Kidney capillary endothelial cell (primary cell): Measurements from ENCODE around the gene STXBP5.

Source experiments
- DNase-seq: peaks from one replicate; pipeline ENCODE4 v3.0.0-alpha.2; 2018; ENCODE audit warnings: low spot score

The STXBP5 gene

GRCh38 chr6:147178355-147178754 is 25.9 kb upstream of the STXBP5 start:
- DNase-seq = no peak

DNA sequence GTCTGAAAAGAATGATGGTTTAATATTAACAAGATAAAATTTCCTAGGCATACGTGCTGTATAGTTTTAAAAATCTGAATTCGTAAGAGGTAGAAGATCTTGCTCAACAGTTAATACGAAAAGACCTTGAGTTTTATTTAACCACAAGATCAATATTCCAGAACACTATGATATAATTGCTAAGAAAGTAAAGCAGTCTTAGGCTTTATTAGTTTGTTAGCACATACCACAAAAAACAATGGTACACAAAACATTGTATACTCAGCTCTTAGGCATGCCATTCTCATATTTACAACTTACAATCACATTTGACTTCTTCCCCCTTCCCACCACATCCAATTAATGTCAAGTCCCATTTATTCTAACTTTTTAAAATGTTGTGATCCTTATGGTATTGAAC is 24.4 kb upstream of the STXBP5 start:
- no peak for DNase-seq

DNA sequence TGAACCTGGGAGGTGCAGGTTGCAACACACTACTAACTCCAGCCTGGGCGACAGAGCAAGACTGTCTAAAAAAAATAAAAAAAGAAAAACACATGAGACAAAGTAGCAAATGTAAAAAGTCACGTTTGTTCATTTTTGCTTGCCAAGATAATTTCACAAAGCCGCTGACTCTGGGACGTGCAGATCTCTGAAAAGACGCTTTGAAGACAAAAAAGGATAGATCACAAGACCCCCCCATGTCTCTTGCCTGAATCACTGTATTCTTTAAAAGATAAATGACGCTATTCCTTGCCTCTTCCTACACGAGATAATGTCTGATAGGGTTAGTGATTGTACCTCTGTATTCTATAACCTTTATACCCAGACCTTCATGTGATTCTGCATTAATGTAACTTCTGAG is 23.3 kb upstream of the STXBP5 start:
- no peak for DNase-seq

DNA sequence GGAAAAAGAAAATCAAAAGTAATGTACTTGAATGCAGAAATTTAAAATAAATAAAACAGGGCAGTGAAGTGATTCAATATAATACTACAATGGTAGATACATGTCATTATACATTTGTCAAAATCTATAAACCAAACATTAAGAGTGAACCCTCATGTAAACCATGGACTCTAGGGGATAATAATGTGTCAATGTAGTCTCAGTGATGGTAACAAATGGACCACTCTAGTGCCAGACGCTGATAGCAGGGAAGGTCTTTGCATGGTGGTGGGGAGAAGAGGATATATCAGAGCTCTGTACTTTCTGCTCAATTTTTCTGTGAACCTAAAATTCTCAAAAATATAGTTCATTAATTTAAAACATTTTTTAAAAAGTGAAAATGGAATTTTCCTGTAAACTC is 19.8 kb upstream of the STXBP5 start:
- no peak for DNase-seq

- no peak for DNase-seq
Measured at GRCh38 chr6:147185216-147185615, 19.0 kb upstream of the STXBP5 start.

GRCh38 chr6:147190556-147190955 is 13.7 kb upstream of the STXBP5 start:
- DNase-seq = no peak

DNA sequence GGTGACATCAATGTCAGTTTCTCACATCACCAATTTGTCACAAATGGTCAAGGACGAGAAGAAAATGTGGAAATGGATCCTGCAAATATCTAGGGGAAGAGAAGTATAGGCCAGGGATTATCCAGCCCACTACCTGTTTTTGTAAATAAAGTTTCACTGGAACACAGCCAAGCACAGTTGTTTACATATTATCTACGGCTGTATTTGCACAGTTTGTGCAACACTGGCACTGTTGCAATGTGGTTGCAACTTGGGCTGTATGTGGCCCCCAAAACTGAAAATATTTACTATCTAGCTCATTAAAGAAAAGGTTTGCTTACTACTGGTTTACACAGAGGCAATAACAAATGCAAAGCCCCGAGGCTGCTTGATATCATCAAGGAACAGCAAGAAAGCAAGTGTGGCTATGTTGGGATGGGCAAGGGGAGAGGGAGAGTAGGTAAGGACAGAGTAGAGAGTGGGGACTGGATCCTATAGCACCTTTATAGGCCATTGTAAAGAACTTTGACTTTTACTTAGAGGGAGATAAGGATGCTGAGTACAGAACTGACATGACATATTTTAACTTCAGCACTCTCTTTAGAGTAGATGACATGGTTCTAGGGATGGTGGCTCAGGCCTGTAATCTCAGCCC is 11.8 kb upstream of the STXBP5 start:
- no peak for DNase-seq

- DNase-seq = no peak
Measured at GRCh38 chr6:147194652-147195411, 9.4 kb upstream of the STXBP5 start.

- no peak for DNase-seq
Measured at GRCh38 chr6:147195510-147195909, 8.7 kb upstream of the STXBP5 start.

GRCh38 chr6:147195987-147196386 is 8.2 kb upstream of the STXBP5 start:
- no peak for DNase-seq

GRCh38 chr6:147200711-147201110 is 3.5 kb upstream of the STXBP5 start:
- DNase-seq = no peak

DNA sequence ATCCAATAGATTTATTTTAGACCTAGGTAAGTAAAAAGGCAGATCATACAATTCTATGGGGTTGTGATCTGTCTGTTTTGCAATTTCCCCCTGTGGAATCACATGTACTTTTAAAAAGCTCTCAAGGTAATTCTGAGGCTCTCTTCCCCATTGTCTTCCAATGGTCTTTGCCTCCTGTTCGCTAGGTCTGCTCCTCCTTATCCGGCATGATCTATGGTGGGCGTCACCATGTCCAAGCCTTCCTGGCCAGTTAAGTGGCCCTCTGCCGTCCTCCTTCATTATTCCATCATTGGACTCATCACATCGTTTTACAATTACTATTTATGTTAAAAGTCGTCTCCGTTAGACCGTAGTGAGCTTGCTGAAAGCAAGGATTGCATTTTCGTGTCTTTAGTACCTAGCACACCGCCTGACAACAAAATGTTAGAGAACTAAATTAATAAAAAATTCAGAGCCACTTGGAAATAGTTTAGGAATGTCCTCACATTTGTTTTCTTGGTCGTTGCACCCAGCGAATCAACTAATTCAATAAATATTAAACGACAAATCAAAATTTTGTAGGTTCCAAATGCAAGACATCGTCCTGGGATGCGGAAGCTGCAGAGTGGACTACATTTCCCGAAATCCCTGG is 2.2 kb upstream of the STXBP5 start:
- peak; percentile 31 for DNase-seq

DNA sequence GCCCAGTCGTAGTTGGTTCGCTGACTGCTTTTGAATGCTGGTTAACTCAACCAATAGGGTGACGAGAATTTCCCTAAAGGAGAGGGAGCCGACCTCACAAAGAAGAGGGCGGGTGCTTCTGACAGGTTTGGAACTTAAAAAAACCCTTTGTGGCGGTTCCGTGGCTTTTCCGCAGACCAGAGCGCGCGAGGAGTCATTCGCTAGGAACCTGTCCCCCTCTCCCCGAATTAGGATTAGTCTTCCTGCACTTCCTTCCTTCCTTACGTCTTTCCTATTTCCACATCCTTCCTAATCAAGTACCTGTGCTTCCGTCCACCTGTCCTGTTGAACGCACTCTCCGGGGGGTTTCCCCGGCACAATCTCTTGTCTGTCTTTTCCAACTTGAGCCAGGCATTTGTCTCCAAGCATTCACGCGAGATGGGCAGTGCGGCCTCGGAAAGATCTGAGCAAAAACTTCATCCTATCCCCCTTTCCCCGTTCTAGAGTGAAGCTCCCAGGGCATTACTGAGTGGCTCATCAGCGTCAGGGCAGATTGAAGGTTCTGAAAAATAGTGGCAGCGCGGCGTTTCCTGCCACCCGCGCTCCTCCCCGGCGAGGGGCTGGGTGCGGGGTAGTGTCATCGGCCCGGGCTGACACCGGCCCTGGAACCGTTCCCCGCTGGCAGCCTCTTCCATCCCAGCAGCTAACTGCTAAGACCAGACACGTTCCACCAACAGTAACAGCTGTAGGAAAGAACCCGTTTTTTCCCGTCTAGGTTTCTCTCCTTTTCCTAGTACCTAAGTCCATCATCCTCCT is 1.5 kb upstream of the STXBP5 start:
- peak; percentile 89 for DNase-seq

- DNase-seq = peak; percentile 69
Measured at GRCh38 chr6:147203311-147204059, 732 bp upstream of the STXBP5 start.

- DNase-seq = no peak
Measured at GRCh38 chr6:147204843-147205311, 660 bp downstream of the STXBP5 start.

GRCh38 chr6:147205690-147206600 is 1.7 kb downstream of the STXBP5 start:
- no peak for DNase-seq

GRCh38 chr6:147207351-147207750 is 3.1 kb downstream of the STXBP5 start:
- no peak for DNase-seq

DNA sequence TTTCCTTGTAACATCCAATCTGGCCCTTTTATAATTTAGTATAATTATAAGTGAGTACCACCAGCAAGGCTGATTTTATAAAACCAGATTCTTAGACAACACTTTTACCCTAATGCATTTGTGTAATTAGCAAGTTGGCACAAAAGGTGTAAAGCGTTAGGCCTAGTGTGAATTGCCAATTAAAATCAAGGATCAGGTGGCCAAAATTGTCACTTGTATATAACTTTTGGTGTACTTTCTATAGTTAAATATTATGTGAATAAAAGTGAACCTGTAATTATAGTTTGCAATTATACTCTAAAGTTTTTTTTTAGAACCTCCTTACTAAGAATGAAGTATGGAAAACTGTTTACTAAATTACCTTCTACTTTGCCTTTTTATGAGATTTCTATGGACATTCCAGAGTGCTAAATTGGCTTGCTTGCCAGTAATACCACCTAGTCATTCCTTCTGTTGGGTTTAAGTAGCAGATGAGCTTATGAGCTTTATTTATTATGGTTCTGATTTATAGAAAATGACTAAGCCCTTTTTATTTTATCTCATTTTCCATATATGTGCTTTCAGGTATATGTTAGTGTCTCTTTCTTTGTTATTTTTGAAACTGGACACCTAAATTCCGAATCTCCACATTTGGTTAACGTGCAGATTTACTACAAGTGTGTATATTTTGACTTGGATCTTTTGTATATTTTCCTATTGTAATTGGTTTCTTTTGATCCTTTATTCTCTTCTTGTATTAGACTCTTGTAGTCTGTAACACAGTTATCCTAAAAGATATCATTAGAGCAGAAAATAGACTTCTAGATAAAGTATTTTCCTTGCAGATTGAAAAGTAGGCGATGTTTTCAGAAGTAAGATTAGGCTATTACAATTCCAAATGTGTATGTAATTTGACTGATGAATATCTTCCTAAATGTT is 3.9 kb downstream of the STXBP5 start:
- no peak for DNase-seq

- DNase-seq = no peak
Measured at GRCh38 chr6:147209762-147210449, 5.7 kb downstream of the STXBP5 start.
